Keratinocyte (primary cell): ENCODE data around the gene EGLN3. TPM values are rescaled to one million over a fixed set of nuclear protein-coding genes. Genes with fewer than 3 reads are reported as not detected.

Experiments used
- DNase-seq: peaks from one replicate; pipeline ENCODE4 v3.0.0-alpha.2; 2011; ENCODE audit warnings: low read depth, missing footprints, low spot score
- FAIRE-seq: peaks from 2 replicates; lab custom pipeline; 2011; peaks lifted over from hg19 to GRCh38; lab: Jason Lieb, UNC
- H2AFZ ChIP-seq: 2 replicates; pipeline ENCODE4 v1.6.0; 2012; ENCODE audit warnings: low read length, control low read depth, inconsistent platforms; ENCODE audit not compliant: control insufficient read depth
- H3K27ac ChIP-seq: 2 replicates; pipeline ENCODE4 v1.5.1; 2011; ENCODE audit warnings: low read length; ENCODE audit not compliant: control insufficient read depth, insufficient read depth
- H3K27me3 ChIP-seq: 3 replicates; pipeline ENCODE4 v1.6.0; 2011; ENCODE audit warnings: low read length; ENCODE audit not compliant: control insufficient read depth, insufficient read depth; ENCODE audit errors: extremely low read depth
- H3K36me3 ChIP-seq, 2 experiments: 2 replicates in 1 of 2; 3 replicates in 1 of 2; pipeline ENCODE4 v1.5.1; 2011; ENCODE audit warnings: low read length in 2 of 2, mild to moderate bottlenecking in 1 of 2; ENCODE audit not compliant: control insufficient read depth in 2 of 2, insufficient read depth in 2 of 2; ENCODE audit errors: extremely low read depth in 1 of 2
- H3K4me1 ChIP-seq: 3 replicates; pipeline ENCODE4 v1.5.1; 2011; ENCODE audit warnings: low read length; ENCODE audit not compliant: control insufficient read depth, insufficient read depth; ENCODE audit errors: extremely low read depth
- H3K4me2 ChIP-seq: 3 replicates; pipeline ENCODE4 v1.6.0; 2011; ENCODE audit warnings: low read depth, low read length; ENCODE audit not compliant: control insufficient read depth, insufficient read depth; ENCODE audit errors: extremely low read depth
- H3K4me3 ChIP-seq, 3 experiments: fragments of 200-600 bp in 1 of 3; sonication (generic) in 1 of 3; 2 replicates in 2 of 3; 3 replicates in 1 of 3; pipeline ENCODE4 v1.5.1; 2011 to 2016; ENCODE audit warnings: low read length in 3 of 3, mild to moderate bottlenecking in 3 of 3, control low read depth in 2 of 3, inconsistent platforms in 1 of 3, low read depth in 1 of 3, mixed read lengths in 1 of 3, mixed run types in 1 of 3, moderate library complexity in 1 of 3; ENCODE audit not compliant: control insufficient read depth in 2 of 3, insufficient read depth in 2 of 3; ENCODE audit errors: extremely low read depth in 1 of 3
- H3K79me2 ChIP-seq: 2 replicates; pipeline ENCODE4 v1.6.0; 2012; ENCODE audit warnings: low read length; ENCODE audit not compliant: control insufficient read depth, insufficient read depth
- H3K9ac ChIP-seq: 3 replicates; pipeline ENCODE4 v1.6.0; 2011; ENCODE audit warnings: low read length; ENCODE audit not compliant: control insufficient read depth, insufficient read depth; ENCODE audit errors: extremely low read depth
- H3K9me1 ChIP-seq: 3 replicates; pipeline ENCODE4 v1.6.0; 2011; ENCODE audit warnings: low read length; ENCODE audit not compliant: control insufficient read depth, insufficient read depth; ENCODE audit errors: extremely low read depth
- H3K9me3 ChIP-seq: 2 replicates; pipeline ENCODE4 v1.5.1; 2012; ENCODE audit warnings: low read depth, low read length; ENCODE audit not compliant: control insufficient read depth
- H4K20me1 ChIP-seq: 3 replicates; pipeline ENCODE4 v1.6.0; 2011; ENCODE audit warnings: low read length; ENCODE audit not compliant: control insufficient read depth, insufficient read depth; ENCODE audit errors: extremely low read depth
- EZH2 ChIP-seq: IDR thresholded peaks from one replicate; pipeline ENCODE4 v1.6.1; 2012; ENCODE audit warnings: inconsistent platforms, mild to moderate bottlenecking, low read length, moderate library complexity
- dilution Hi-C: fragments of 300-500 bp; cut with MboI; formaldehyde crosslinking; loops from one replicate; pipeline ENCODE4 v1.7.0; 2020; ENCODE audit warnings: low sequenced_read_pairs; ENCODE audit not compliant: extremely low pct_ligation_motif_present
- polyA minus RNA-seq, 3 experiments: library from RNA; depleted of rRNA, polyadenylated mRNA; stranded (reverse); fragments of >200 nt; gene quantifications; 1 replicate in 1 of 3; 2 replicates in 1 of 3; 3 replicates in 1 of 3; pipeline ENCODE4 v1.2.3, GENCODE V29; 2011
- polyA plus RNA-seq, 5 experiments: library from polyadenylated mRNA; depleted of rRNA in 3 of 5; stranded (reverse) in 3 of 5; stranded (forward) in 1 of 5; unstranded in 1 of 5; fragments of >200 nt; gene quantifications; 1 replicate in 1 of 5; 2 replicates in 3 of 5; 3 replicates in 1 of 5; pipeline versions ENCODE4 v1.2.1 to v1.2.3, GENCODE V29; 2011 to 2012; ENCODE audit warnings: missing spikeins in 2 of 5, low read depth in 1 of 5, low replicate concordance in 1 of 5
- TF ChIP-seq, protein P1 (sequence below), 3 experiments: IDR thresholded peaks in 1 of 3; conservative IDR thresholded peaks in 1 of 3; optimal IDR thresholded peaks in 1 of 3; 2 replicates in 2 of 3; 3 replicates in 1 of 3; pipeline versions ENCODE3 to v1.5.1; 2011; ENCODE audit warnings: low read length in 3 of 3, mild to moderate bottlenecking in 3 of 3, moderate library complexity in 2 of 3, control low read depth in 1 of 3, inconsistent platforms in 1 of 3; ENCODE audit not compliant: insufficient read depth in 2 of 3; ENCODE audit errors: extremely low read depth in 1 of 3

EGLN3 gene
- polyA plus RNA-seq, result 4.7 to 13.3 TPM (median 9.3 TPM) in 3 replicates
- 20.2 TPM for polyA plus RNA-seq (2011; ENCODE audit: low read depth)
- polyA plus RNA-seq (2011; cell fraction: cytosol; rRNA removed), result 5.8 and 12.4 TPM in 2 replicates
- polyA plus RNA-seq (2011; cell fraction: nucleus; rRNA removed), result 11.6 and 12.3 TPM in 2 replicates
- polyA plus RNA-seq (2012; ENCODE audit: low replicate concordance), result 4.2 and 58.5 TPM in 2 replicates
- 5.2 to 16.4 TPM (median 12.8 TPM) in 3 replicates for polyA minus RNA-seq
- polyA minus RNA-seq (2011; cell fraction: cytosol; rRNA and poly(A)+ RNA removed), result 9.8 TPM
- 7.4 and 9.8 TPM in 2 replicates for polyA minus RNA-seq (2011; cell fraction: nucleus; rRNA and poly(A)+ RNA removed)

DNA sequence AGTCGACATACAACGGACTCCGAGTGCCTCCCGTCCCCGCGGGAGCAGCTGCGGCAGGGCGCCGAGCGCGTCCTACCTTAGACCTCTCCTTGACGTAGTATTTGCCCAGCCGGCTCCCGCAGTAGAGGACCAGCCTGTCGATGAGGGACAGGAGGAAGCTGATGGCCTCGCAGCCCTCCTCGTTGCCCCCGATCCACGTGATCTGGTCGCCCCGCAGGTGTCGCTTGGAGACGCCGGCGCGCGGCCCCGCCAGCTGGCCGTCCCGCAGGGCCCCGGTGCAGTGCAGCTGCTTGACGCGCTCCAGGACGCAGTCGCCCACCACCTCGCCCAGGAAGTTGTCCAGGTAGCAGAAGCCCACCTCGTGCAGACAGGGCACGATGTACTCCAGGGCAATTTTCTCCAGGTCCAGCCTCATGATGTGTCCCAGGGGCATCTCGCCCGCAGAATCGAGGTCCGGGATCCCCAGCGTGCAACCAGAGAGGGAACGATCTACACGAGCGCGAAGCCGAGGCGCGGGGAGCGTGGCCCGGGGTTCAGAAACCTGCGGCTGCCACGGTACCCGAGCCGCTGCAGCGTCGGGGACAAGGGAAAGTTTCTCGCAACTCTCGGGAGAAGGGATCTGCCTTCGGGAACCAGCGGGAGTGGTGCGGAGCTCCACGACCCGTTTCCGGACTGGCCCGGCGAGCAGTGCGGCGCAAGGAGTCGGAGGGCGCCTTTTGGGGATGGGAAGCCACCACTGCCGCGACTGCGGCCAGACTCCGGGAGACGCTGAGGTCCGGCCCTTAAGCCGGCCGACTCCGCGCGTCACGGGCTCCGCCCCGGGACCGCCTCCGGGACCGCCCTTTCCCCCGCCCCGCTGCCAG lies at the start of gene EGLN3:
Gene EGLN3 (minus strand): TSS at position 755 of the 863 bp plus-strand sequence. CDS start 322 bp downstream, at position 433.
- no peak for FAIRE-seq

DNA sequence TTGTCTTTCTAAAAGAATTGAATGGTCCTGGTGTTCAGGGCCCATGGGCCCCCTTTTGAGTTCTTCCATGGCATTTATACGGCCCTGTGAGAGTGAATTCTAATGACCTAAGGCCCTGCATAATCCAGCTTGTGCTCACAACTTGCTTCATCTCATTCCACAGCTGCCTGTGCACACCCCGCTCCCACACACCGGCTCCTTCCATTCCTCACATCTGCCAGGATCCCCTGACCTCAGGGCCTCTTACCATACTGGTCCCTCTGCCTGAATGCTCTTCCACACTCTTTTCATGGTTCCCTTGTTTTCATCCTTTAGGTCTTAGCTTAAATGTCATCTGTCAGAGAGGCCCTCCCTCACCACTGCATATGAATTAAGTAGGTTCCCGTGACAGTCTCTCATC lies 49.5 kb upstream of the EGLN3 start:
- no peaks in the 10 kb centered on the region for H3K79me2 ChIP-seq
- no peak overlapping the region for H3K4me3 ChIP-seq
- no peaks in the 10 kb centered on the region for H3K27me3 ChIP-seq
- H3K9me3 ChIP-seq, result no peaks in the 10 kb centered on the region
- no peaks in the 10 kb centered on the region for H3K4me1 ChIP-seq
- no peaks in the 10 kb centered on the region for H3K36me3 ChIP-seq
- DNase-seq, result no peak
- H2AFZ ChIP-seq, result no peak overlapping the region
- no peaks in the 10 kb centered on the region for H4K20me1 ChIP-seq
- H3K9me1 ChIP-seq, result no peaks in the 10 kb centered on the region
- no peak for FAIRE-seq
- no peak overlapping the region for H3K9ac ChIP-seq
- no peak overlapping the region for H3K4me2 ChIP-seq
- TF ChIP-seq, protein P1, sequence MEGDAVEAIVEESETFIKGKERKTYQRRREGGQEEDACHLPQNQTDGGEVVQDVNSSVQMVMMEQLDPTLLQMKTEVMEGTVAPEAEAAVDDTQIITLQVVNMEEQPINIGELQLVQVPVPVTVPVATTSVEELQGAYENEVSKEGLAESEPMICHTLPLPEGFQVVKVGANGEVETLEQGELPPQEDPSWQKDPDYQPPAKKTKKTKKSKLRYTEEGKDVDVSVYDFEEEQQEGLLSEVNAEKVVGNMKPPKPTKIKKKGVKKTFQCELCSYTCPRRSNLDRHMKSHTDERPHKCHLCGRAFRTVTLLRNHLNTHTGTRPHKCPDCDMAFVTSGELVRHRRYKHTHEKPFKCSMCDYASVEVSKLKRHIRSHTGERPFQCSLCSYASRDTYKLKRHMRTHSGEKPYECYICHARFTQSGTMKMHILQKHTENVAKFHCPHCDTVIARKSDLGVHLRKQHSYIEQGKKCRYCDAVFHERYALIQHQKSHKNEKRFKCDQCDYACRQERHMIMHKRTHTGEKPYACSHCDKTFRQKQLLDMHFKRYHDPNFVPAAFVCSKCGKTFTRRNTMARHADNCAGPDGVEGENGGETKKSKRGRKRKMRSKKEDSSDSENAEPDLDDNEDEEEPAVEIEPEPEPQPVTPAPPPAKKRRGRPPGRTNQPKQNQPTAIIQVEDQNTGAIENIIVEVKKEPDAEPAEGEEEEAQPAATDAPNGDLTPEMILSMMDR (optimal IDR thresholded peaks at IDR 0.05 in 1 of 3, IDR thresholded peaks at IDR 0.05 in 1 of 3, conservative IDR thresholded peaks at IDR 0.05 in 1 of 3; ENCODE audit: extremely low read depth in 1 of 3, insufficient read depth in 2 of 3, low read length in 3 of 3), result no peak
- no peak overlapping the region for H3K27ac ChIP-seq
- dilution Hi-C loops, result no loop called here

More for the DNA sequence above, at the start of gene EGLN3:
- no peak within 1 kb of the TSS for H3K27ac ChIP-seq
- no peaks in the 10 kb centered on the region for H3K79me2 ChIP-seq
- no peaks in the 10 kb centered on the region for H3K36me3 ChIP-seq
- peak within 1 kb of the TSS; percentile 65 to 75 (median 73) for H3K4me3 ChIP-seq
- H3K9me1 ChIP-seq, result no peaks in the 10 kb centered on the region
- H3K4me1 ChIP-seq, result peaks cover 18% of the 10 kb centered on the region
- no peaks in the 10 kb centered on the region for H4K20me1 ChIP-seq
- dilution Hi-C loops, result no loop called here
- peak within 1 kb of the TSS; percentile 71 for H3K9ac ChIP-seq
- no peaks in the 10 kb centered on the region for H3K9me3 ChIP-seq
- peaks cover 24% of the 10 kb centered on the region for H3K27me3 ChIP-seq
- peak within 1 kb of the TSS; percentile 91 for H2AFZ ChIP-seq
- DNase-seq, result no peak
- TF ChIP-seq, protein P1 (optimal IDR thresholded peaks at IDR 0.05 in 1 of 3, IDR thresholded peaks at IDR 0.05 in 1 of 3, conservative IDR thresholded peaks at IDR 0.05 in 1 of 3; ENCODE audit: extremely low read depth in 1 of 3, insufficient read depth in 2 of 3, low read length in 3 of 3), result no peak
- TF ChIP-seq EZH2, result peak; percentile 86
- H3K4me2 ChIP-seq, result peak within 1 kb of the TSS; percentile 89
